Activated CD8-positive, alpha-beta memory T cell treated with anti-CD3 and anti-CD28 coated beads for 48 hours (primary cell): ENCODE data around the gene CEMP1.
"Not testable (repeated sequence)": the region's sequence is repeated elsewhere in the genome, so short reads cannot be mapped to it uniquely, and the experiment has no call there.

ENCODE experiments used
- DNase-seq, 3 experiments: peaks; one replicate each; pipeline ENCODE4 v3.0.0-alpha.2; 2020; ENCODE audit warnings: low read depth in 2 of 3, low spot score in 2 of 3

Gene CEMP1

GRCh38 chr16:2531371-2531695 lies at the start of gene CEMP1:
Gene CEMP1, minus strand, starts transcription at chr16:2531408. Its CDS starts 335 bp downstream, at chr16:2531073.
- no peak for DNase-seq

- DNase-seq, result not testable (repeated sequence)
These were observed 49.6 kb upstream of the CEMP1 start for GRCh38 chr16:2580818-2581217.

GRCh38 chr16:2580143-2580542 lies 48.9 kb upstream of the CEMP1 start:
- DNase-seq, result not testable (repeated sequence)

GRCh38 chr16:2578905-2579304 lies 47.7 kb upstream of the CEMP1 start:
- not testable (repeated sequence) for DNase-seq

- DNase-seq, result not testable (repeated sequence)
These were observed 45.8 kb upstream of the CEMP1 start for GRCh38 chr16:2577044-2577443.

- DNase-seq, result not testable (repeated sequence)
These were observed 44.6 kb upstream of the CEMP1 start for GRCh38 chr16:2575839-2576238.

GRCh38 chr16:2572704-2573103 lies 41.5 kb upstream of the CEMP1 start:
- not testable (repeated sequence) for DNase-seq

- not testable (repeated sequence) for DNase-seq
These were observed 37.4 kb upstream of the CEMP1 start for GRCh38 chr16:2568573-2568972.

- not testable (repeated sequence) for DNase-seq
These were observed 36.3 kb upstream of the CEMP1 start for GRCh38 chr16:2567506-2567905.

- DNase-seq, result peak in 1 of 3 experiments; percentile 42
These were observed 29.6 kb upstream of the CEMP1 start for GRCh38 chr16:2560798-2561133.

- DNase-seq, result not testable (repeated sequence)
These were observed 29.1 kb upstream of the CEMP1 start for GRCh38 chr16:2560131-2560797.

- DNase-seq, result not testable (repeated sequence)
These were observed 25.9 kb upstream of the CEMP1 start for GRCh38 chr16:2557150-2557549.

GRCh38 chr16:2554709-2555425 lies 23.7 kb upstream of the CEMP1 start:
- not testable (repeated sequence) for DNase-seq

GRCh38 chr16:2551420-2551889 lies 20.2 kb upstream of the CEMP1 start:
- DNase-seq, result not testable (repeated sequence)

- DNase-seq, result not testable (repeated sequence)
These were observed 19.2 kb upstream of the CEMP1 start for GRCh38 chr16:2550283-2550878.

GRCh38 chr16:2543771-2544170 lies 12.6 kb upstream of the CEMP1 start:
- DNase-seq, result not testable (repeated sequence)

GRCh38 chr16:2541409-2541808 lies 10.2 kb upstream of the CEMP1 start:
- not testable (repeated sequence) for DNase-seq

GRCh38 chr16:2540912-2541311 lies 9.7 kb upstream of the CEMP1 start:
- not testable (repeated sequence) for DNase-seq

- DNase-seq, result not testable (repeated sequence)
These were observed 8.7 kb upstream of the CEMP1 start for GRCh38 chr16:2539845-2540458.

- not testable (repeated sequence) for DNase-seq
These were observed 8.1 kb upstream of the CEMP1 start for GRCh38 chr16:2539192-2539844.
